HepG2 (cell line): Measurements from ENCODE around the gene ZFYVE28. TPM values are rescaled to one million over a fixed set of nuclear protein-coding genes. Genes with fewer than 3 reads are reported as not detected.

Source experiments
- ATAC-seq: fragments of 200-7000 bp; cut with Tn5 transposase; 3 replicates; pipeline ENCODE4 v1.9.1; 2020; ENCODE audit warnings: mild to moderate bottlenecking, moderate library complexity
- BruUV-seq: library from RNA; stranded (reverse); fragments of 400-500 nt; replicated peaks from 2 replicates; lab custom pipeline; 2021; lab: Mats Ljungman, UMichigan
- CTCF ChIA-PET: fragments of 300-600 bp; formaldehyde crosslinking; extraction: SDS; loops from one replicate; lab custom pipeline; 2021; ENCODE audit warnings: low total read pairs, inconsistent platforms, low intra/inter-chr PET ratio; lab: Yijun Ruan, JAX
- POLR2A ChIA-PET: fragments of 350-600 bp; sonication (Branson Sonifier 250); formaldehyde crosslinking; loops from one replicate; lab custom pipeline; 2020; ENCODE audit warnings: antibody characterized with exemption, inconsistent platforms; lab: Yijun Ruan, JAX
- DNase-seq: peaks from one replicate; pipeline ENCODE4 v3.0.0-alpha.2; 2015; ENCODE audit warnings: low spot score
- FAIRE-seq: peaks from 3 replicates; lab custom pipeline; 2011; peaks lifted over from hg19 to GRCh38; lab: Jason Lieb, UNC
- H2AFZ ChIP-seq: one replicate; pipeline ENCODE4 v1.6.1; 2011; ENCODE audit warnings: low read length, inconsistent platforms
- H3K27ac ChIP-seq: fragments of 300-600 bp; 3 replicates; pipeline ENCODE4 v1.8.0; 2011; ENCODE audit warnings: mixed run types, mild to moderate bottlenecking, mixed read lengths, low read length, inconsistent platforms; ENCODE audit not compliant: insufficient read depth; ENCODE audit errors: extremely low read length
- H3K27me3 ChIP-seq, 2 experiments: fragments of 200-600 bp in 1 of 2; 2 replicates in 1 of 2; 3 replicates in 1 of 2; pipeline versions ENCODE4 v1.6.0 to v1.8.0; 2011; ENCODE audit warnings: low read length in 2 of 2, mild to moderate bottlenecking in 2 of 2, moderate library complexity in 2 of 2, inconsistent platforms in 1 of 2; ENCODE audit not compliant: insufficient read depth in 2 of 2, control insufficient read depth in 1 of 2
- H3K36me3 ChIP-seq, 2 experiments: fragments of 200-600 bp in 1 of 2; replicated peaks in 1 of 2; 2 replicates in 1 of 2; 3 replicates in 1 of 2; pipeline versions ENCODE4 v1.5.1 to v1.8.0; 2011; ENCODE audit warnings: low read length in 2 of 2, inconsistent platforms in 1 of 2; ENCODE audit not compliant: insufficient read depth in 2 of 2, control insufficient read depth in 1 of 2
- H3K4me1 ChIP-seq: 2 replicates; pipeline ENCODE4 v1.5.1; 2012; ENCODE audit warnings: low read length, inconsistent platforms; ENCODE audit not compliant: insufficient read depth
- H3K4me2 ChIP-seq: 2 replicates; pipeline ENCODE4 v1.6.0; 2011; ENCODE audit warnings: low read depth, low read length, inconsistent platforms
- H3K4me3 ChIP-seq, 3 experiments: fragments of 200-600 bp in 1 of 3; sonication (generic), shearing (Covaris generic) in 1 of 3; replicated peaks in 1 of 3; 2 replicates each; pipeline ENCODE4 v1.5.1; 2011 to 2016; ENCODE audit warnings: low read length in 3 of 3, inconsistent platforms in 2 of 3, low read depth in 2 of 3, mild to moderate bottlenecking in 2 of 3, control low read depth in 1 of 3, mixed read lengths in 1 of 3; ENCODE audit not compliant: insufficient read depth in 1 of 3
- H3K79me2 ChIP-seq: one replicate; pipeline ENCODE4 v1.6.1; 2011; ENCODE audit warnings: low read length, inconsistent platforms; ENCODE audit not compliant: insufficient read depth
- H3K9ac ChIP-seq: 2 replicates; pipeline ENCODE4 v1.6.0; 2011; ENCODE audit warnings: mild to moderate bottlenecking, low read depth, low read length, inconsistent platforms; ENCODE audit not compliant: insufficient read depth
- H3K9me3 ChIP-seq: 2 replicates; pipeline ENCODE4 v1.5.1; 2012; ENCODE audit warnings: mild to moderate bottlenecking, low read length
- H4K20me1 ChIP-seq: 2 replicates; pipeline ENCODE4 v1.6.0; 2011; ENCODE audit warnings: inconsistent platforms, mild to moderate bottlenecking, low read length, moderate library complexity; ENCODE audit not compliant: insufficient read depth
- ATF7-NPFF ChIP-seq: sonication (generic); formaldehyde crosslinking; IDR thresholded peaks from 2 replicates; pipeline ENCODE4 v1.8.1; 2023; ENCODE audit warnings: mild to moderate bottlenecking, low read depth, missing genetic modification reagents, moderate library complexity
- CREBL2 ChIP-seq: sonication (generic); formaldehyde crosslinking; IDR thresholded peaks from 2 replicates; pipeline ENCODE4 v1.8.1; 2023; ENCODE audit warnings: missing genetic modification reagents, mild to moderate bottlenecking, borderline replicate concordance
- GZF1 ChIP-seq: sonication (generic); formaldehyde crosslinking; IDR thresholded peaks from 2 replicates; pipeline ENCODE4 v1.5.1; 2020; ENCODE audit warnings: mild to moderate bottlenecking, missing genetic modification reagents
- HNF4G ChIP-seq, 2 experiments: sonication (generic) in 1 of 2; formaldehyde crosslinking in 1 of 2; IDR thresholded peaks; 2 replicates each; pipeline versions ENCODE4 v1.4.0 to v1.6.1; 2011 to 2020; ENCODE audit warnings: borderline replicate concordance in 2 of 2, low read depth in 2 of 2, mild to moderate bottlenecking in 2 of 2, low read length in 1 of 2, missing genetic modification reagents in 1 of 2, moderate library complexity in 1 of 2
- REPIN1 ChIP-seq: sonication (generic); formaldehyde crosslinking; IDR thresholded peaks from 2 replicates; pipeline ENCODE4 v1.8.0; 2022; ENCODE audit warnings: missing genetic modification reagents, low read depth, mild to moderate bottlenecking, borderline replicate concordance
- SUZ12 ChIP-seq: fragments of 150-350 bp; IDR thresholded peaks from 2 replicates; pipeline ENCODE4 v1.6.1; 2014; ENCODE audit warnings: low read depth, low read length
- ZBTB25 ChIP-seq: IDR thresholded peaks from 2 replicates; pipeline ENCODE4 v1.6.1; 2018; ENCODE audit warnings: missing genetic modification reagents
- ZNF276 ChIP-seq: sonication (generic); formaldehyde crosslinking; IDR thresholded peaks from 2 replicates; pipeline ENCODE4 v1.4.0; 2020; ENCODE audit warnings: mild to moderate bottlenecking, low read depth, missing genetic modification reagents
- ZNF354B ChIP-seq: sonication (generic); formaldehyde crosslinking; IDR thresholded peaks from 2 replicates; pipeline ENCODE4 v1.8.0; 2022; ENCODE audit warnings: mild to moderate bottlenecking, missing genetic modification reagents
- ZNF891 ChIP-seq: sonication (generic); formaldehyde crosslinking; IDR thresholded peaks from 2 replicates; pipeline ENCODE4 v1.5.0; 2020; ENCODE audit warnings: mild to moderate bottlenecking, missing genetic modification reagents
- WGBS: methylation state at CpG from one replicate; pipeline ENCODE4 v1.1.6; 2017; ENCODE audit warnings: low lambda C conversion rate; 5-methylcytosine and 5-hydroxymethylcytosine counted together
- in situ Hi-C: cut with HindIII; loops from 2 replicates; pipeline ENCODE4 v1.10.0; 2017; ENCODE audit warnings: low pct_unique_long_range_greater_than_20kb; ENCODE audit not compliant: extremely low pct_ligation_motif_present
- intact Hi-C: fragments of 100-400 bp; cut with micrococcal nuclease; formaldehyde crosslinking; loops from one replicate; pipeline ENCODE4 v1.10.0; 2022; ENCODE audit not compliant: unreplicated experiment
- polyA plus RNA-seq, 8 experiments: library from polyadenylated mRNA; depleted of rRNA in 3 of 8; stranded (reverse) in 7 of 8; unstranded in 1 of 8; fragments of >200 nt; fragmentation: Illumina TruSeq in 4 of 8; extraction: Trizol in 4 of 8; gene quantifications; 2 replicates each; pipeline versions ENCODE4 v1.2.1 to v1.2.3, GENCODE V29; 2011 to 2016; ENCODE audit warnings: low read depth in 4 of 8, missing spikeins in 1 of 8, mixed read lengths in 1 of 8; ENCODE audit not compliant: insufficient read depth in 1 of 8
- total RNA-seq, 5 experiments: library from RNA; depleted of rRNA; stranded (reverse); fragments of >200 nt; fragmentation: Illumina TruSeq; extraction: Trizol; gene quantifications; 2 replicates each; pipeline ENCODE4 v1.2.3, GENCODE V29; 2016; ENCODE audit warnings: low read depth in 1 of 5

ZFYVE28 gene
- total and polyA plus RNA-seq, 2 of the 13 experiments (the other 11 are each of a cell fraction or from before 2014, with no cell fraction given): 0.12 to 0.22 TPM

DNA sequence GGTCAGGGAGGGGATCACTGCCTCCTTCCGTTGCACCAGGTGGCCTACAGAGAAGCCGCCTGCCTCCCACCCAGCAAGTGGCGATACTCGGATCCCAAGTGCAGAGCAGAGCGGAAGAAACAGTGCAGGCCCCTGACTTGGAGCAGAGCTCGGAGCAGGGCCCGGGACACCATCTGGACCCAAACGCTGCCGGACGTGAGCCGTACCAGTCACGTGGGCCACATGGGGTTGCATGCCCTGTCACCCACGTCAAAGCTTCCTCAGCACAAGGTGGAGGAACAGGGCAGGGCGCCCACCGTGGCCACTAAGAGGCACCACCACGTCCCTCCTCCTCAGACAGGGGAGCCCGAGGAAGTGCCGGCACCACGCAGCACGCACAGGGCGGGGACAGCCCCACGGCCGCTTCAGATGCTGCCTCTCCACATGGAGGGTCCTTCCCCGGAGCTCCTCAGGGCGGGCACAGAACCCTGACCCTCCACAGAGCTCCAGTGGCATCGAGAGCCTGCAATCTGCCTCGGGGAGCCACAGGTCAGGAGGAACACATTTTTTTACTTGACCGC is 18.7 kb downstream of the ZFYVE28 start:
- FAIRE-seq (no peak), DNase-seq (no peak), ATAC-seq (no peak)
- TF ChIP-seq ZNF276 (CRISPR knock-in tag): no peak
- TF ChIP-seq ZNF891 (CRISPR knock-in tag): no peak
- TF ChIP-seq ZNF354B (CRISPR knock-in tag): no peak
- no peak for TF ChIP-seq CREBL2
- TF ChIP-seq REPIN1 (CRISPR knock-in tag): no peak
- TF ChIP-seq GZF1 (CRISPR knock-in tag): no peak
- no peak for TF ChIP-seq HNF4G (IDR thresholded peaks at IDR 0.05; ENCODE audit: borderline replicate concordance, low read depth, low read length)
- no peak for TF ChIP-seq HNF4G (CRISPR knock-in tag; IDR thresholded peaks at IDR 0.05; ENCODE audit: borderline replicate concordance, low read depth)
- TF ChIP-seq ZBTB25: no peak
- TF ChIP-seq ATF7-NPFF (CRISPR knock-in tag): no peak
- TF ChIP-seq SUZ12: no peak
- Histone ChIP-seq H3K4me3 (no peak overlapping the region), H3K27ac (no peak overlapping the region), H3K36me3 (no peaks in the 10 kb centered on the region), H4K20me1 (no peaks in the 10 kb centered on the region; the same call in 1 of the 2 replicates), H3K27me3 (peaks cover 15 to 62% of the 10 kb centered on the region in 2 experiments), H3K9me3 (no peaks in the 10 kb centered on the region), H3K4me1 (peaks cover 18% of the 10 kb centered on the region), H3K4me2 (no peak overlapping the region), H3K9ac (no peak overlapping the region), H3K79me2 (no peaks in the 10 kb centered on the region), H2AFZ (no peak overlapping the region)
- ChIA-PET POLR2A (no interaction called here), CTCF (no interaction called here)
- in situ Hi-C loops: no loop called here
- intact Hi-C loops: no loop called here
- no TSS peak for BruUV-seq
- WGBS: 71% methylated on average over 9 of the region's 28 CpGs
